H1 (cell line): ENCODE measurements around the gene RAPGEF6. TPM values are rescaled to one million over a fixed set of nuclear protein-coding genes. Genes with fewer than 3 reads are reported as not detected.

Source experiments
- MAX ChIP-seq: IDR thresholded peaks from 2 replicates; pipeline ENCODE4 v1.6.1; 2012; ENCODE audit warnings: inconsistent platforms
- polyA plus RNA-seq, 7 experiments: library from polyadenylated mRNA; depleted of rRNA in 3 of 7; stranded (reverse) in 5 of 7; unstranded in 2 of 7; fragments of >200 nt in 5 of 7; fragments of 200-250 nt in 2 of 7; gene quantifications; 1 replicate in 5 of 7; 2 replicates in 1 of 7; 4 replicates in 1 of 7; pipeline versions ENCODE4 v1.2.1 to v1.2.3, GENCODE V29; 2011 to 2013; ENCODE audit warnings: missing spikeins in 2 of 7, mixed read lengths in 2 of 7
- total RNA-seq: library from RNA; stranded (reverse); fragmentation: NEBNext Ultra II Directional; extraction: Animal tissue kit (Norgen Biotek cat#: 25700); gene quantifications from 2 replicates; pipeline ENCODE4 v1.2.1, GENCODE V29; 2021

RAPGEF6 gene
- total and polyA plus RNA-seq, 2 of the 8 experiments (the other 6 are each of a cell fraction or from before 2014, with no cell fraction given), result 4.8 to 20.0 TPM

- TF ChIP-seq MAX, result no peak
Observed at GRCh38 chr5:131541071-131541470, 94.0 kb downstream of the RAPGEF6 start (continued).
